CD4-positive, alpha-beta T cell treated with Interleukin-15 for 1 hour (primary cell): Measurements from ENCODE around the gene SIGLEC6.

Experiments
- DNase-seq: peaks from one replicate; pipeline ENCODE4 v3.0.0-alpha.2; 2020

SIGLEC6 gene

DNA sequence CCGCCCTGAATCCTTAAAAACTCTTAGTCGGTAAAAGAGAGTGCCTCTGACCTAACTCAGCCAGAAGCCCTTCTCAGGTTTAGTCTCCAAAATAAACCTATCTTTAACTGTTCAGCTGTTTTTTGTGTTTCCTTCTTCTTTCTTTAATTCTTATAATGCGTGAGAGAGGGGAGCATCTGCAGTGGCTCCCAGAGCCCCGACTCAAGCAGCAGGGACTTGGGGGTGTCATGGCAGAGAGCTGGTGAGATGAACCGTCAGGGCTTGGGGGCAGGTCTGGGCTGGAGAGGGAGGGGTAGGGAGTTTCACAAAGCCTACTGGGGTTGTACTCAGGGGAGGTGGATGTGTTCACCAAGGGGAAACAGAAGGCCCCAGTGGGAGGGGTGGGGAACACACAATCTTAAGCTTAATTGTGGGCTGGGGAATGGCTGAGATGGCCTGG lies 16.8 kb upstream of the SIGLEC6 start:
- DNase-seq = no peak

DNA sequence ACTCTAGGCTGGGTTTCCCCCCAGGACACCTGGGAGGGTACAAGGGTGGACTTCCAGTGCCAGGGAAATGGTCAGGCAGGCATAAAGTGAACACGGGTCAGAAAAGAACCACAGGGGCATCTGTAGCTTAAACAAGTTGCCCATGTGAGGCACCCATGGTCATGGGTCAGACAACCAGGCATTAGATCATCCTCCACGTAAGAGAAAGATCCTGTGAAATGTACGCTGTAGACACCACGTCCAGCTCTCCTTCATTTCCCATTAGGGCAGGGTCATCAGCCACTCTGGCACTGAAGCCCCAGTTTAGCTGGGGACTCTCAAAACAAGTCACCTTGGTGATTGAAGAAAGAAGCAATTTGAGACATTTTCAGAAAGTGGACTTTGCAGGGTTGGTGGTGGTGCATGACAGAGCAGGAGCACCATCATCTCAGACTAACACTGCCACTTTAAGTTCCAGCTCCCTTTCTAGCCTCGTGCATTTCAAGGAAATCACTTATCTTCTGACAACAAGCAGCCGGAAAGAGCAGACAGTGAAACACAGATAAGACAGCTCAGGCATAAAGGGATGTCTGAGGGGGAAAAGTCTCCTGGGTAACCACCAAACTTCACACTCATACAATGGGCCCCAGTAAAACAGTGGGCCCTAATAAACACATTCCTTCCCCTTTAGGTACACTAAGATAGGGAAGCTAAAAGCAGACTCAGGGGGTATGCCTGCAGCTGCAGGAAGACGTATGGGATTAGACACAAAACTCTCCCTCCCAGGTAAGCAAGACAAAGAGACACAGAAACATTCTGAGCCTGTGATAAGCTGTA lies 16.1 kb upstream of the SIGLEC6 start:
- no peak for DNase-seq

GRCh38 chr19:51546650-51547396 lies 15.4 kb upstream of the SIGLEC6 start:
- DNase-seq = no peak

GRCh38 chr19:51546107-51546649 lies 14.7 kb upstream of the SIGLEC6 start:
- DNase-seq = no peak

DNA sequence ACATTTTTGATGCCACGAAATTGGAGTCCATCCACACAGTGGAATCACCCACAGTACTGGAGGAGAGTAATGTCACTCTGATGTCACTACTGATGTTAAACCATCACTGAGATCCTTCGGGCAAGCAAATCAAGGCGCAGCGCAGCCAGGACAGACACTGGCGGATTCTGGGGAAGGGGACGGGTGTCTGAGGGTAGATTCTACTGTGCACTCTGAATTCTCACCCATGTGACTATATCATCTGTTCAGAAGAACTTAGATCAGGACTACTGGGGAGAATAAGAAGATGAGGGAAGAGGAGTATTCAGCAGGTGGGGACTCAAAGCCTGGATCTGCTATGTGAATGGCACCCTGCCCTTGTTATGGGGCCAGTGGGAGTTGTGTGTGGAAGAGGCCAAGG lies 12.6 kb upstream of the SIGLEC6 start:
- no peak for DNase-seq

GRCh38 chr19:51542699-51543098 lies 11.2 kb upstream of the SIGLEC6 start:
- DNase-seq = no peak

GRCh38 chr19:51541458-51542357 lies 10.2 kb upstream of the SIGLEC6 start:
- no peak for DNase-seq

DNA sequence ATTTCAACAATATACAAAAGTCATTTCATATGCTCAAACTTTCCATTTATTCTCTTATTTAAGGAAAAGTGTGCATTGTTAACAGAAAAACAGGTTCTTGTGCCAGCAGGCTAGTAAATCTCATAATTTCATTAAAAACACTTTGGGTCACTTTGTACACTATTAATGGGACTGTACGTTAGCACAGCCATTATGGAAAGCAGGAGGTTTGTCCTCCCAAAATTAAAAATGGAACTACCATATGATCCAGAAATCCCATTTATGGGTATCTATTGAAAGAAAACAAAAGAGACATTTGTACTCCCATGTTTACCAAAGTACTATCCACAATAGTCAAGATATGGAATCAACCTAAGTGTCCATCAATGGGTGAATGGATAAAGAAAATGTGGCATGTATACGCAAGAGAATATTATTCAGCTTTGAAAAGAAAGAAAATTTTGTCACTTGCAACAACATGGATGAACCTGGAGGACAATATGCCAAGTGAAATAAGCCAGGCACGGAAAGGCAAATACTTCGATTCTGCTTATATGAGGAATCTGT lies 8.4 kb upstream of the SIGLEC6 start:
- no peak for DNase-seq

DNA sequence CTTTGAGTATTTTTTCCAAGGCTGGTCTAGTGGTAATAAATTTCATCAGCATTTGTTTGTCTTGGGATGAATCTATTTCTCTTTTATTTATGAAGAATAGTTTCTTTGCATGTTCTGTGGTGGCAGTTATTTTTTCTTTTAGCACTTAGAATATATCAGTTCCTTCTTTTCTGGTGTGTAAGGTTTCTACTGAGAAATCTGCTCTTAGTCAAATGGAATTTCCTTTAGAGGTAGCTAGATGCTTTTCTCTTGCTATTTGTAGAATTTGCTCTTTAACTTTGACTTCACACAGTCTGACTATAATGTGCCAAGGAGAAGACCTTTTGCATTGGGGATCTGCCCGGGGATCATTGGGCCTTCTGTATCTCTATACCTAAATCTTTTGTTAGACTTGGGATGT lies 4.1 kb upstream of the SIGLEC6 start:
- DNase-seq = no peak

DNA sequence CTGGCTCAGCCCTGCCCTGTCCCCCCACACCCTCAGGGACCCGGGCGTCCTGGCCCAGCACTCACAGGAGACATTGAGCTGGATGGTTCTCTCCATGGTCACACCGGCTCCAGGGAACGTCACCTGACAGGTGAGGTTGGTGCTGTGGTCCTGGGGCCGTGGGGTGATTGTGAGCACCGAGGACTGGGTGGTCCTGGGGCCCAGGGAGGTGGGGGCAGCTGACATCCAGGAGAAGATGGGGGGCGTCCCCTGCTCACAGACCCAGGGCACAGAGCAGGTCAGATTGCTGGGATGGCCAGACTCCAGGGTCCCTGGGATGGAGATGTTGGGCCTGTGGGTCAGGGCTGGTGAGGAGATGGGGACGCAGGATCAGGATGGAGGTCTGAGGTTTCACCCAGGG lies 854 bp downstream of the SIGLEC6 start:
- DNase-seq = no peak

DNA sequence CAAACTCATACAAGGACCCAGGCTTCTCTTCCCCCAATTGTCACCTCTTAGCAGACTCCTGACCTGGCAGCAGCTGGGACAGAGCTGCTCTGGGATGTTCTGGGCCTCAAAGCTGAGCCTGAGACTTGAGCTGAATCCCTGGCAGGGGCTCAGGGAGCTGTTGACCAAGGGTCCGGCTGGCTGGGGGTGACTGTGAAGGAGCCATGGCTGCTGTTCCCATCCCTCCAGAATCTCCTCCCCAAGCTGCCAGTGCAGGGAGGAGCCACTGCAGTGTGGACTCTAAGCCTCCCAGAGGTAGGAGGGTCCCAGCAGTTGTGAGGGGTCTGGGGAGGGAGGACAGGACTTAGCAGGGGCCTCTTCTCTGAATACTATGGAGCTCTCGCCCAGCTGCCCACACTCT lies 2.2 kb downstream of the SIGLEC6 start:
- no peak for DNase-seq

- no peak for DNase-seq
Observed at GRCh38 chr19:51525651-51526050, 5.8 kb downstream of the SIGLEC6 start.

GRCh38 chr19:51524666-51525264 lies 6.7 kb downstream of the SIGLEC6 start:
- DNase-seq = no peak

DNA sequence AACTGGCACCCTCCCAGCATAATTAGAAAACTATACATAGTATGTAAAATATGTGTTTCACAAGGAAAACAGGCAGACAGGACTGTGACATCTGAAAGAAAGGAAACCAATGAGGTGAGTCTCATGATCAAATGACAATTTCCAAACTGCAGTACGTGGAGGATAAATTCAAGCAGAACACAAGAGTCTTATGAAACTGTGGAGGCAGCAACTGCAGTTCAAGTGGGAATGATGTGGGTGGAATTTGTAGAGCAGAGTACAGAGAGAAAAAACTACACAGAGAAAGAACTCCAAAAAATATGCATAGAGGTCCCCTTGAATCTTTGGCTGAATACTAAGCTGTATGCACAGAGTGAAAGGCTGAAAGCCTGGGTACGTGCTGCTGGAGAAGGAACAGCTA lies 9.7 kb downstream of the SIGLEC6 start:
- DNase-seq = no peak

GRCh38 chr19:51521357-51521756 lies 10.1 kb downstream of the SIGLEC6 start:
- DNase-seq = no peak

- DNase-seq = no peak
Observed at GRCh38 chr19:51520728-51521127, 10.7 kb downstream of the SIGLEC6 start.

DNA sequence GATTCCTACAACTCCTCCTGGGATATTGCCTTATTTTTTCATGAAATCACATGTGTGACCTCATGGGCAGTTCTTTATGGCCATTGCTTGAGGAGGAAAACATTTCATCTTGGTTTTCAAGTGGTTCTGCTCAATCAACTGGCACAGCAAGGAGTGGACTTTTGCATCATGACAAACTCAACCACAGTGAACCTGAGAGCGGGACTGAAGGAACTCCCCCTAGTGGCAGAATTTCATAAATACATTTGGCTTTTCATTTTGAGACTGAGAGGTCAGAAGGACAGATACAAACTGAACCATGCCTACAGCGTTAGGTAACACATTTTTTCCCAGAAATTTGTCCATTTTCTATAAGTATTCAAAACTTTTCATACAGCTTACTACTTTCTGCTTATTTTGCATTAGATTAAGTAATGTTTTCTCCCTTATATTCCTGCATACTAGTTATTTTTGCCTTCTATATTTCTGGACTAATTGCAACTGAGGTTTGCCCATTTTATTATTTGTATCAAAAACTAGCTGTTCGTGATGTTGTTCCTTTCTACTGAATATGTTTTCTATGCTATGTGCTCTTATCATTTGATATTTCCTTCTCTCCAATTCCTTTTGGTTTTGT lies 16.5 kb downstream of the SIGLEC6 start:
- no peak for DNase-seq

- DNase-seq = no peak
Observed at GRCh38 chr19:51513968-51514367, 17.5 kb downstream of the SIGLEC6 start.

- no peak for DNase-seq
Observed at GRCh38 chr19:51511353-51511752, 20.1 kb downstream of the SIGLEC6 start.

- no peak for DNase-seq
Observed at GRCh38 chr19:51509823-51510660, 21.4 kb downstream of the SIGLEC6 start.
